Motor neuron (in vitro differentiated cells): ENCODE results near the gene MCCC1. TPM values are rescaled to one million over a fixed set of nuclear protein-coding genes. Genes with fewer than 3 reads are reported as not detected.

ENCODE experiments used
- ATAC-seq, 8 experiments: fragments of 200-7000 bp; cut with Tn5 transposase; replicated peaks in 6 of 8; 2 replicates each; pipeline ENCODE4 v1.8.0; 2021; ENCODE audit warnings: mild to moderate bottlenecking in 8 of 8, moderate library complexity in 8 of 8
- H3K27ac ChIP-seq, 2 donors: fragments of 250-450 bp; sonication (Bioruptor Pico); 2 replicates each; pipeline ENCODE4 v1.9.0; 2021; ENCODE audit warnings: antibody characterized with exemption in 2 of 2, mild to moderate bottlenecking in 2 of 2, moderate library complexity in 1 of 2
- H3K4me1 ChIP-seq, 2 donors: fragments of 250-450 bp; sonication (Bioruptor Pico); replicated peaks in 1 of 2; 2 replicates each; pipeline ENCODE4 v1.6.1; 2021; ENCODE audit warnings: antibody characterized with exemption in 2 of 2, mild to moderate bottlenecking in 2 of 2, moderate library complexity in 1 of 2
- H3K4me3 ChIP-seq, 5 donors: fragments of 250-450 bp; sonication (Bioruptor Pico); 2 replicates each; pipeline ENCODE4 v1.9.0; 2021; ENCODE audit warnings: antibody characterized with exemption in 5 of 5, mild to moderate bottlenecking in 5 of 5, moderate library complexity in 4 of 5
- WGBS, 10 experiments: fragments of 450-650 bp; shearing (Covaris generic); methylation state at CpG; one replicate each; pipeline ENCODE4 v1.0.0; 2022; 5-methylcytosine and 5-hydroxymethylcytosine counted together
- in situ Hi-C, 9 experiments: fragments of 400-800 bp; cut with MboI; loops; one replicate each; pipeline ENCODE4 v1.15.0; 2021; ENCODE audit warnings: low sequenced_read_pairs in 9 of 9, low pct_unique_long_range_greater_than_20kb in 2 of 9; ENCODE audit not compliant: unreplicated experiment in 9 of 9
- total RNA-seq, 8 experiments: library from RNA; unstranded; fragments of 300-600 nt; gene quantifications; 2 replicates each; pipeline versions ENCODE4 v1.2.3 to v1.2.4, GENCODE V29; 2022

Gene MCCC1
- total RNA-seq, 8 experiments from 2014 or later: 10.6 to 39.9 (median 16.6) TPM

- ATAC-seq: no peak
- 42 to 100% (median 80%) methylated on average over 1 to 6 of the region's 6 CpGs; no CpG with 5 or more reads in 2 of the 10 experiments for WGBS, 10 experiments
- in situ Hi-C loops: loop anchor here in 1 of 9 experiments (25.0 kb wide), 1 partner anchor 274 kb away; no protein-coding TSS in a partner anchor
- Histone ChIP-seq H3K4me1 (no peaks in the 10 kb centered on the region), H3K4me3 (no peak overlapping the region), H3K27ac (no peak overlapping the region)
Observed at GRCh38 chr3:182986021-182986420, 113.3 kb downstream of the MCCC1 start.

- in situ Hi-C loops: loop anchor here in 1 of 9 experiments (25.0 kb wide), 1 partner anchor 272 kb away; no protein-coding TSS in a partner anchor
- H3K4me1 ChIP-seq: peaks cover 0 to 4% of the 10 kb centered on the region in 2 donors
- ATAC-seq: no peak
- no peak overlapping the region for H3K4me3 ChIP-seq
- H3K27ac ChIP-seq: no peak overlapping the region
Observed at GRCh38 chr3:182983876-182984275, 115.4 kb downstream of the MCCC1 start.

- in situ Hi-C loops: loop anchor here in 1 of 9 experiments (25.0 kb wide), 1 partner anchor 269 kb away; no protein-coding TSS in a partner anchor
- no peak for ATAC-seq
- WGBS, 10 experiments: 59 to 100% (median 91%) methylated on average over 1 to 7 of the region's 10 CpGs; no CpG with 5 or more reads in 5 of the 10 experiments
- Histone ChIP-seq H3K4me3 (peak overlapping the region; percentile 80 to 100 (median 91)), H3K4me1 (peaks cover 3 to 12% of the 10 kb centered on the region in 2 donors), H3K27ac (no peak overlapping the region)
Observed at GRCh38 chr3:182981038-182981380, 118.3 kb downstream of the MCCC1 start.

GRCh38 chr3:182980204-182981037 is 118.9 kb downstream of the MCCC1 start, which contains the start of gene DCUN1D1:
TSS of gene DCUN1D1 (minus strand) at chr3:182980538. CDS start at chr3:182980489, 49 bp downstream.
- peak within 1 kb of the TSS; percentile 63 to 64 for H3K27ac ChIP-seq
- 0 to 3% methylated on average over 1 to 8 of the region's 106 CpGs; no CpG with 5 or more reads in 8 of the 10 experiments for WGBS, 10 experiments

GRCh38 chr3:182979674-182980191 is 119.6 kb downstream of the MCCC1 start:
- Histone ChIP-seq H3K4me1 (peaks cover 3 to 12% of the 10 kb centered on the region in 2 donors), H3K27ac (peak overlapping the region; percentile 63 to 64), H3K4me3 (peak overlapping the region; percentile 80 to 100 (median 91))
- peak in 6 of 8 experiments; percentile 17 to 37 (median 24) for ATAC-seq
- 0 to 3% (median 0%) methylated on average over 1 to 5 of the region's 29 CpGs; no CpG with 5 or more reads in 4 of the 10 experiments for WGBS, 10 experiments
- in situ Hi-C loops: loop anchor here in 1 of 9 experiments (25.0 kb wide), 1 partner anchor 267 kb away; no protein-coding TSS in a partner anchor

More at GRCh38 chr3:182980204-182981037, 118.9 kb downstream of the MCCC1 start, which contains the start of gene DCUN1D1:
- peaks cover 3 to 12% of the 10 kb centered on the region in 2 donors for H3K4me1 ChIP-seq
- H3K4me3 ChIP-seq: peak within 1 kb of the TSS; percentile 80 to 100 (median 91)
- ATAC-seq: peak; percentile 92 to 98 (median 96)
- in situ Hi-C loops: loop anchor here in 1 of 9 experiments (25.0 kb wide), 1 partner anchor 268 kb away; no protein-coding TSS in a partner anchor

DNA sequence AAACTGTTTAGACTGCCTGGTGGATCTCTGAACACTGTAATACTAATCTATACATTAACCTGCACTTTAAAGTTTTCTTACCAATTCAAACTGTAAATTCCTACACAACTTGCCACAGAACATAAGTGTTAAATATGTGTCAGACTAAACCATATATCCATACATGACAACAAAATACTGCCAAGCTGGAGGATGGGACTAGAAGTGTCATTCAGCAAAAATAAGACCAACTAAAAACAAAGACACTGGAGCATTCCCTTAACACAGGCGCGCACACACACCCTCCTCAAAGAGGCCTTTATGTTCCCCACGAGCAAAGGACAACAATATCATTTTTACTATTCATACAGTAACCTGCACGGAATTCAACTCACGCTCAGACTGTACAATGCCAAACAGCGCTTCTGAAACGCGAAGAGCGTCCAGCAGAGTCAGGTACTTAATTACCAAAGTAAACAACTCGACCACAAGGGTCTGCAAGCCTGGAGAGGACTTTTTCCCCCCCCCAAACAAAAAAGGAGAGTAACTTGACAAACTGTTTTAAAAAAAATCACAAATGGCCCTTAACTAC is 120.1 kb downstream of the MCCC1 start:
- ATAC-seq: no peak
- in situ Hi-C loops: loop anchor here in 1 of 9 experiments (25.0 kb wide), 1 partner anchor 267 kb away; no protein-coding TSS in a partner anchor
- peaks cover 3 to 12% of the 10 kb centered on the region in 2 donors for H3K4me1 ChIP-seq
- peak overlapping the region; percentile 80 to 100 (median 91) for H3K4me3 ChIP-seq
- 0 to 6% (median 3%) methylated on average over 1 to 10 of the region's 10 CpGs; no CpG with 5 or more reads in 2 of the 10 experiments for WGBS, 10 experiments
- no peak overlapping the region for H3K27ac ChIP-seq

- peak overlapping the region; percentile 4 to 100 (median 91) for H3K4me3 ChIP-seq
- no peak for ATAC-seq
- 0 to 50% (median 38%) methylated on average over 1 to 5 of the region's 5 CpGs; no CpG with 5 or more reads in 3 of the 10 experiments for WGBS, 10 experiments
- no peak overlapping the region for H3K27ac ChIP-seq
- in situ Hi-C loops: loop anchor here in 1 of 9 experiments (25.0 kb wide), 1 partner anchor 266 kb away; no protein-coding TSS in a partner anchor
- H3K4me1 ChIP-seq: peaks cover 3 to 12% of the 10 kb centered on the region in 2 donors
Observed at GRCh38 chr3:182978387-182978786, 120.9 kb downstream of the MCCC1 start.

- ATAC-seq: no peak
- no peaks in the 10 kb centered on the region for H3K4me1 ChIP-seq
- H3K27ac ChIP-seq: no peak overlapping the region
- in situ Hi-C loops: no loop called here
- H3K4me3 ChIP-seq: no peak overlapping the region
- 81 to 100% (median 100%) methylated on average over 1 to 5 of the region's 5 CpGs; no CpG with 5 or more reads in 2 of the 10 experiments for WGBS, 10 experiments
Observed at GRCh38 chr3:182973047-182973446, 126.2 kb downstream of the MCCC1 start.

DNA sequence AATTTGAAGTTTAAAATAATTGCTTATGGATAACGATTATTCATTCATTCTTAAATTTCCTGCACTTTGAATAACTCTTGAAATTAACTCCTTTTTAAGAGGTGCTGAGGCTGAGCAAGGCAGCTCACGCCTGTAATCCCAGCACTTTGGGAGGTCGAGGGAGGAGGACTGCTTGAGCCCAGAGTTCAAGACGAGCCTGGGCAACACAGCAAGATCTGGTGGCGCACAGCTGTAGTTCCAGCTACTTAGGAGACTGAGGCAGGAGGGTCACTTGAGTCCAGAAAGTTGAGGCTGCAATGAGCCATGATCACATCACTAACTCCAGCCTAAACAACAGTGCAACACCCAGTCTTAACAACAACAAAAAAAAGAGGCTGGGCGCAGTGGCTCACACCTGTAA is 126.9 kb downstream of the MCCC1 start:
- no peaks in the 10 kb centered on the region for H3K4me1 ChIP-seq
- in situ Hi-C loops: no loop called here
- 40 to 100% (median 88%) methylated on average over 1 to 6 of the region's 6 CpGs for WGBS, 10 experiments
- H3K27ac ChIP-seq: no peak overlapping the region
- H3K4me3 ChIP-seq: no peak overlapping the region
- no peak for ATAC-seq

GRCh38 chr3:182971637-182972036 is 127.7 kb downstream of the MCCC1 start:
- in situ Hi-C loops: no loop called here
- Histone ChIP-seq H3K27ac (no peak overlapping the region), H3K4me1 (no peaks in the 10 kb centered on the region), H3K4me3 (no peak overlapping the region)
- no peak for ATAC-seq
- WGBS, 10 experiments: 46 to 100% (median 67%) methylated on average over 1 to 2 of the region's 2 CpGs; no CpG with 5 or more reads in 2 of the 10 experiments

DNA sequence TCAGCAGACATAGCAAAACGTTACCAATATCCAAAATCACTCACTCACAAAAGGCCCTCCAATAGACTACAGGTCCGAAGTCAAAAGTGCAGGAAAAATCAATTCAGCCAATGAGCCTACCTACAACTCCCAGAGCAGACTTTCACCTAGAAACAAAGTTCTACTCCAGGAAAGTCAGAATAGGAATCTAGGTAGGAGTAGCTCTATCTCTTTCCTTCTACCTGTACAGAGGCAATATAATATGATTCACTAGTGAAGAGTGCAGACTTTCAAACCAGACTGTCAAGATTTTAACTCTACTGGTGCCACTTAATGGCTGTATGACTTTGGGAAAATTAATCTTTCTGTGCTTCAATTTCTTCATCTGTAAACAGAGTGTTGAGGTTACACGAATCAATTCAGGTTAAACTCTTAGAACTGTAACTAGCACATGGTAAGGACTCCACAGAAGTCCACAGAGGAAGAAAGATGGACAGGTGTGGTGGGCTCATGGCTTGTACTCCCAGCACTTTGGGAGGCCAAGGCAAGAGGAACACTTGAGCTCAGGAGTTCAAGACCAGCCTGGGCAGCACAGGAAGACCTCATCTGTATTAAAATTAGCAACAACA is 128.4 kb downstream of the MCCC1 start:
- Histone ChIP-seq H3K27ac (no peak overlapping the region), H3K4me3 (no peak overlapping the region), H3K4me1 (no peaks in the 10 kb centered on the region)
- in situ Hi-C loops: no loop called here
- ATAC-seq: no peak
- 71 to 100% (median 79%) methylated on average over 1 to 3 of the region's 3 CpGs; no CpG with 5 or more reads in 3 of the 10 experiments for WGBS, 10 experiments

GRCh38 chr3:182969853-182970252 is 129.4 kb downstream of the MCCC1 start:
- Histone ChIP-seq H3K4me1 (no peaks in the 10 kb centered on the region), H3K4me3 (no peak overlapping the region), H3K27ac (no peak overlapping the region)
- in situ Hi-C loops: no loop called here
- ATAC-seq: no peak
- WGBS, 10 experiments: 85 to 100% (median 98%) methylated on average over 1 to 6 of the region's 7 CpGs; no CpG with 5 or more reads in 1 of the 10 experiments
